NK-92 (cell line): Measurements from ENCODE around the gene GNG7.
"Not testable (repeated sequence)": the region's sequence is repeated elsewhere in the genome, so short reads cannot be mapped to it uniquely, and the experiment has no call there.

ENCODE experiments used
- DNase-seq: peaks from one replicate; lab custom pipeline; 2025; ENCODE audit not compliant: unreplicated experiment; lab: John Stamatoyannopoulos, UW

GNG7 gene

GRCh38 chr19:2556221-2557092, 146.0 kb downstream of the GNG7 start:
- DNase-seq = no peak

GRCh38 chr19:2555422-2556220, 146.9 kb downstream of the GNG7 start:
- DNase-seq = no peak

GRCh38 chr19:2554856-2555255, 147.6 kb downstream of the GNG7 start:
- no peak for DNase-seq

- DNase-seq = no peak
Measured at GRCh38 chr19:2553510-2553909, 149.0 kb downstream of the GNG7 start.

GRCh38 chr19:2552859-2553258, 149.6 kb downstream of the GNG7 start:
- DNase-seq = no peak

GRCh38 chr19:2551864-2552185, 150.7 kb downstream of the GNG7 start:
- DNase-seq = no peak

- no peak for DNase-seq
Measured at GRCh38 chr19:2551172-2551863, 151.2 kb downstream of the GNG7 start.

GRCh38 chr19:2550431-2551171, 151.9 kb downstream of the GNG7 start:
- DNase-seq = no peak

- no peak for DNase-seq
Measured at GRCh38 chr19:2549701-2550191, 152.7 kb downstream of the GNG7 start.

- no peak for DNase-seq
Measured at GRCh38 chr19:2548966-2549365, 153.5 kb downstream of the GNG7 start.

GRCh38 chr19:2547721-2548120, 154.8 kb downstream of the GNG7 start:
- no peak for DNase-seq

- no peak for DNase-seq
Measured at GRCh38 chr19:2547033-2547680, 155.3 kb downstream of the GNG7 start.

- no peak for DNase-seq
Measured at GRCh38 chr19:2546128-2547032, 156.1 kb downstream of the GNG7 start.

GRCh38 chr19:2545416-2546127, 156.9 kb downstream of the GNG7 start:
- DNase-seq = not testable (repeated sequence)

- no peak for DNase-seq
Measured at GRCh38 chr19:2544576-2545415, 157.7 kb downstream of the GNG7 start.

- no peak for DNase-seq
Measured at GRCh38 chr19:2543463-2544442, 158.7 kb downstream of the GNG7 start.

- DNase-seq = not testable (repeated sequence)
Measured at GRCh38 chr19:2543072-2543462, 159.4 kb downstream of the GNG7 start.
